Measurements from ENCODE around the gene BBS1. TPM values are rescaled to one million over a fixed set of nuclear protein-coding genes. Genes with fewer than 3 reads are reported as not detected.

BBS1 gene
- polyA plus RNA-seq, 1 donor: 93.0 TPM

- no peak for DNase-seq
Measured at GRCh38 chr11:66548774-66549630, 38.6 kb downstream of the BBS1 start.

- no peak for DNase-seq
Measured at GRCh38 chr11:66549696-66550095, 39.3 kb downstream of the BBS1 start.

GRCh38 chr11:66550887-66551286, 40.5 kb downstream of the BBS1 start:
- DNase-seq: no peak

GRCh38 chr11:66554602-66555001, 44.2 kb downstream of the BBS1 start:
- DNase-seq: no peak

- no peak for DNase-seq
Measured at GRCh38 chr11:66555416-66555815, 45.0 kb downstream of the BBS1 start.

GRCh38 chr11:66556086-66556485, 45.7 kb downstream of the BBS1 start:
- no peak for DNase-seq

GRCh38 chr11:66557733-66558326, 47.4 kb downstream of the BBS1 start:
- DNase-seq: no peak

- no peak for DNase-seq
Measured at GRCh38 chr11:66559142-66559865, 48.9 kb downstream of the BBS1 start.

- DNase-seq: no peak
Measured at GRCh38 chr11:66559866-66560676, 49.6 kb downstream of the BBS1 start.

GRCh38 chr11:66561178-66561974, 50.9 kb downstream of the BBS1 start:
- no peak for DNase-seq

- DNase-seq: no peak
Measured at GRCh38 chr11:66561975-66562248, 51.5 kb downstream of the BBS1 start.

GRCh38 chr11:66562275-66562674, 51.8 kb downstream of the BBS1 start:
- no peak for DNase-seq

- no peak for DNase-seq
Measured at GRCh38 chr11:66562907-66563583, 52.6 kb downstream of the BBS1 start.

- no peak for DNase-seq
Measured at GRCh38 chr11:66563832-66564231, 53.4 kb downstream of the BBS1 start.

- no peak for DNase-seq
Measured at GRCh38 chr11:66564538-66564937, 54.1 kb downstream of the BBS1 start.

GRCh38 chr11:66564984-66565383, 54.5 kb downstream of the BBS1 start:
- DNase-seq: no peak

GRCh38 chr11:66566221-66566620, 55.8 kb downstream of the BBS1 start:
- no peak for DNase-seq

GRCh38 chr11:66567787-66568123, 57.3 kb downstream of the BBS1 start:
- DNase-seq: no peak

- DNase-seq: peak; percentile 69
Measured at GRCh38 chr11:66568124-66568916, 57.9 kb downstream of the BBS1 start, which contains the start of gene CTSF. Gene CTSF, minus strand, starts transcription at chr11:66568606. Its CDS starts 120 bp downstream, at chr11:66568486.

GRCh38 chr11:66569076-66569475, 58.6 kb downstream of the BBS1 start:
- DNase-seq: no peak

Measured in left kidney (tissue), 2 donors.